ENCODE results near the gene HOXA6.

DNA sequence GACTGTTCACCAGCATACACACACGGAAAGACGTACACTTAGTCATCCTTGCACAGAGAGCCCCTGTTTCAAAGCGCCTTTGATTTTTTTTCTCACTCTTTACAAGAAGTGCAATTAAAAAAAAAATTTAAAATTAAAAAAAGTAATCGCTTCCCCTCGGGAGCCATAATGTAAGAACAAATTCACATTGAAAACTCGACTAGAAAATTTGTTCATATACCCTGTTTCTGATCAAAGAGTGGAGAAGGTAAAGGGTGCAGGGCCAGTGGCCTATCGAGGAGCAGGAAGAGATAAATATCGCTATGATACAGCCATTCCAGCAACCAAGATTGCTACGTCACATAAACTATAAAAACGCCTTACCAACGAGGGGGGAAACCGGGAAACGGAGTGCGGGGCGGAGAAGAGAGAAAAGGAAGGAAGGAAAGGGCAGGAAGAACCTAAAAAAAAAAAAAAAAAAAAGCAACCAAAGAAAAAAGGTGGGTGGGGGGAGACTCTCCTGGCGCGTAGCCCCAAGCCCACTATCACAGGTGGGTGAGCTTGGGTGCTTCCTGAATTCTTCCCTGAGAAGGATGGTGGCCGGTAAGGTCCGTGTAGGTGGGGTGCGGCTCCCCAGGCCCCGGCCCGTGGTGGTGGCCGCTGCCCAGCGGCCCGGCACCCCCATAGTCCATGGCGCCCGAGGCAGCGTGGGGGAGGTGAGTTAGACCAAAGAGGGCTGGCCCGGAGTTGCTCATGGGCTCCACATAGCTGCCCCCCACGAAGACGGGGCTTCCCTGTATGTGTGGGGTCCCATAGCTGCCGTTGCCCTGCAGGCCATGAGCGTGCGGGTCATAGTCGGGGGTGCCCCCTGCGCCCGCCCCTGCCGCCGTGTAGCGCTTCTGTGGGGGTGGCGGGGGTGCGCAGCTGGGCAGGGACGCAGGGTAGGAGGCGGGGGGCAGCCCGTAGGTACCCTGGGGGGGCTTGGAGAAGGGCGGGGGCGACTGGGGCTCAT, 39.9 kb downstream of the HOXA6 start:
- TF ChIP-seq CTCF (conservative IDR thresholded peaks at IDR 0.05; ENCODE audit: low read length) (no peak), EZH2phosphoT487 (IDR thresholded peaks at IDR 0.05; ENCODE audit: borderline replicate concordance, low read depth, low read length) (no peak)
